C4-2B (cell line): Measurements from ENCODE around the gene KLF3.

ENCODE experiments used
- CTCF ChIP-seq: fragments of 450-650 bp; conservative IDR thresholded peaks from 2 replicates; pipeline ENCODE4 v1.5.1; 2017; ENCODE audit warnings: mild to moderate bottlenecking
- ZFX ChIP-seq: fragments of 450-650 bp; IDR thresholded peaks from 2 replicates; pipeline ENCODE4 v1.6.1; 2017

GRCh38 chr4:38639242-38639641 is 24.8 kb upstream of the KLF3 start:
- TF ChIP-seq CTCF = no peak
- TF ChIP-seq ZFX = no peak
